A673 (cell line): ENCODE data around the gene CUL4A. TPM values are rescaled to one million over a fixed set of nuclear protein-coding genes. Genes with fewer than 3 reads are reported as not detected.

Source experiments
- BruUV-seq: library from RNA; stranded (reverse); fragments of 400-500 nt; replicated peaks from 2 replicates; lab custom pipeline; 2021; lab: Mats Ljungman, UMichigan
- CTCF ChIA-PET: fragments of 300-600 bp; sonication (Branson Sonifier 250); formaldehyde crosslinking; loops from one replicate; lab custom pipeline; 2022; ENCODE audit warnings: antibody characterized with exemption; lab: Charles Lee
- POLR2A ChIA-PET: fragments of 300-600 bp; sonication (Branson Sonifier 250); formaldehyde crosslinking; loops from one replicate; lab custom pipeline; 2022; ENCODE audit warnings: antibody characterized with exemption; ENCODE audit not compliant: low non-redundant PET; lab: Charles Lee
- DNase-seq: peaks from one replicate; pipeline ENCODE4 v3.0.0-alpha.2; 2015; ENCODE audit warnings: low spot score
- H3K27ac ChIP-seq: fragments of 200-600 bp; sonication (generic); 2 replicates; pipeline ENCODE4 v1.5.1; 2016; ENCODE audit warnings: mixed run types, low read depth, mild to moderate bottlenecking, mixed read lengths, antibody characterized with exemption, low read length; ENCODE audit not compliant: poor library complexity, severe bottlenecking
- H3K27me3 ChIP-seq: fragments of 200-600 bp; sonication (generic); replicated peaks from 2 replicates; pipeline ENCODE4 v1.6.1; 2017; ENCODE audit warnings: mixed run types, low read depth, mild to moderate bottlenecking, mixed read lengths, antibody characterized with exemption, low read length; ENCODE audit not compliant: insufficient read depth, poor library complexity
- H3K36me3 ChIP-seq: fragments of 200-600 bp; sonication (generic); 2 replicates; pipeline ENCODE4 v1.6.1; 2016; ENCODE audit warnings: mixed run types, mild to moderate bottlenecking, mixed read lengths, antibody characterized with exemption, low read length; ENCODE audit not compliant: insufficient read depth, poor library complexity, severe bottlenecking
- H3K4me1 ChIP-seq: fragments of 200-600 bp; sonication (generic); 2 replicates; pipeline ENCODE4 v1.6.1; 2017; ENCODE audit warnings: mixed run types, mild to moderate bottlenecking, mixed read lengths, antibody characterized with exemption, low read length; ENCODE audit not compliant: insufficient read depth, poor library complexity, severe bottlenecking
- H3K4me3 ChIP-seq: fragments of 200-600 bp; sonication (generic); 2 replicates; pipeline ENCODE4 v1.5.1; 2016; ENCODE audit warnings: low read depth, mixed run types, mild to moderate bottlenecking, mixed read lengths, low read length; ENCODE audit not compliant: poor library complexity, severe bottlenecking
- H3K9me3 ChIP-seq: fragments of 200-600 bp; sonication (generic); 2 replicates; pipeline ENCODE4 v1.6.1; 2016; ENCODE audit warnings: mixed run types, low read depth, mild to moderate bottlenecking, mixed read lengths, antibody characterized with exemption, low read length; ENCODE audit not compliant: poor library complexity, severe bottlenecking
- EZH2 ChIP-seq: fragments of 200-600 bp; sonication (generic); IDR thresholded peaks from 2 replicates; pipeline ENCODE4 v1.6.1; 2017; ENCODE audit warnings: borderline replicate concordance, low read depth, mild to moderate bottlenecking, mixed read lengths, antibody characterized with exemption, low read length; ENCODE audit not compliant: poor library complexity, severe bottlenecking
- intact Hi-C: fragments of 100-400 bp; cut with micrococcal nuclease; formaldehyde crosslinking; loops from one replicate; pipeline ENCODE4 v1.10.0; 2022; ENCODE audit not compliant: unreplicated experiment
- total RNA-seq: library from RNA; stranded (reverse); gene quantifications from 2 replicates; pipeline ENCODE4 v1.2.3, GENCODE V29; 2021
- TF ChIP-seq, protein P1 (sequence below): fragments of 300-800, 200-600 bp; sonication (generic); conservative IDR thresholded peaks from 2 replicates; pipeline ENCODE4 v1.5.1; 2017; ENCODE audit warnings: low read depth, mild to moderate bottlenecking, antibody characterized with exemption, low read length, moderate library complexity, mixed read lengths

Gene CUL4A
- total RNA-seq, 1 experiment from 2014 or later, result 87.5 TPM

DNA sequence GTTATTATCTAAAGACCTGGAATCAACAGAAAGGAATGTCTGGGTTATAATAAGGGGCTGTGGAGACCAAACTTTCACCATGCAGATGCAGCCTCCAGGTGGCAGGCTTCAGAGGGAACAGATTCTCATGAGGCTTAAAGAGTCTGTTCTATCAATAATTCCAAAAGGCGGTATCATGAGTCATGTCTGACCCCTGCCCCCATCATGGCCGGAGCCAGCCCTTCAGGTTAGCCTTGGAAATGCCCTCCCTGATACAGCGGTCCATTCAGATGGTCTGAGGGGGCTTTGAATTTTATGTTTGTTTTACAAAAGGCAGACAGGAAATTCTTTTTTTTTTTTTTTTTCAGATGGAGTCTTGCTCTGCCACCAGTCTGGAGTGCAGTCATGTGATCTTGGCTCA, 66.0 kb downstream of the CUL4A start:
- no peak overlapping the region for H3K27ac ChIP-seq
- peak; percentile 49 for DNase-seq
- no TSS peak for BruUV-seq
- H3K27me3 ChIP-seq, result no peaks in the 10 kb centered on the region
- CTCF ChIA-PET, result no interaction called here
- TF ChIP-seq, protein P1, sequence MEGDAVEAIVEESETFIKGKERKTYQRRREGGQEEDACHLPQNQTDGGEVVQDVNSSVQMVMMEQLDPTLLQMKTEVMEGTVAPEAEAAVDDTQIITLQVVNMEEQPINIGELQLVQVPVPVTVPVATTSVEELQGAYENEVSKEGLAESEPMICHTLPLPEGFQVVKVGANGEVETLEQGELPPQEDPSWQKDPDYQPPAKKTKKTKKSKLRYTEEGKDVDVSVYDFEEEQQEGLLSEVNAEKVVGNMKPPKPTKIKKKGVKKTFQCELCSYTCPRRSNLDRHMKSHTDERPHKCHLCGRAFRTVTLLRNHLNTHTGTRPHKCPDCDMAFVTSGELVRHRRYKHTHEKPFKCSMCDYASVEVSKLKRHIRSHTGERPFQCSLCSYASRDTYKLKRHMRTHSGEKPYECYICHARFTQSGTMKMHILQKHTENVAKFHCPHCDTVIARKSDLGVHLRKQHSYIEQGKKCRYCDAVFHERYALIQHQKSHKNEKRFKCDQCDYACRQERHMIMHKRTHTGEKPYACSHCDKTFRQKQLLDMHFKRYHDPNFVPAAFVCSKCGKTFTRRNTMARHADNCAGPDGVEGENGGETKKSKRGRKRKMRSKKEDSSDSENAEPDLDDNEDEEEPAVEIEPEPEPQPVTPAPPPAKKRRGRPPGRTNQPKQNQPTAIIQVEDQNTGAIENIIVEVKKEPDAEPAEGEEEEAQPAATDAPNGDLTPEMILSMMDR, result peak; percentile 58
- no peak for TF ChIP-seq EZH2
- intact Hi-C loops, result loop anchor here (2.0 kb wide), 1 partner anchor 119 kb away; no protein-coding TSS in a partner anchor
- H3K4me3 ChIP-seq, result no peak overlapping the region
- H3K36me3 ChIP-seq, result no peaks in the 10 kb centered on the region
- H3K4me1 ChIP-seq, result no peaks in the 10 kb centered on the region
- POLR2A ChIA-PET, result no interaction called here
- no peaks in the 10 kb centered on the region for H3K9me3 ChIP-seq

DNA sequence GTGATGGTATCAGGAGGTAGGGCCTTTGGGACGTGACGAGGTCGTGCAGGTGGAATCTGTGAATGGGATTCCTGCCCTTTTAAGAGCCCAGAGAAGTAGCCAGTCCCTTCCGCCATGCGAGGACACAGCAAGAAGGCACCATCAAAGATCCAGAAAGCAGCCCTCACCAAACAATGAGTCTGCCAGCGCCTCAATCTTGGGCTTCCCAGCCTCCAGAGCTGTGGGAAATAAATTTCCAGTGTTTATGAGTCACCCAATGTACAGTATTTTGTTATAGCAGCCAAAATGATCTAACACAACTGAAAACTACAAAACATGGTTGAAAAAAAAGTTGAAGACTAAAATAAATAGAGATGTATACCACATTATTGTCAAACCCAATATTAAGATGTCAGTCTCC, 70.7 kb downstream of the CUL4A start:
- DNase-seq, result no peak
- no peaks in the 10 kb centered on the region for H3K36me3 ChIP-seq
- ChIA-PET CTCF (no interaction called here), POLR2A (no interaction called here)
- intact Hi-C loops, result no loop called here
- H3K27ac ChIP-seq, result no peak overlapping the region
- no TSS peak for BruUV-seq
- no peaks in the 10 kb centered on the region for H3K9me3 ChIP-seq
- no peaks in the 10 kb centered on the region for H3K4me1 ChIP-seq
- no peaks in the 10 kb centered on the region for H3K27me3 ChIP-seq
- TF ChIP-seq EZH2, result no peak
- TF ChIP-seq, protein P1, result no peak
- no peak overlapping the region for H3K4me3 ChIP-seq

DNA sequence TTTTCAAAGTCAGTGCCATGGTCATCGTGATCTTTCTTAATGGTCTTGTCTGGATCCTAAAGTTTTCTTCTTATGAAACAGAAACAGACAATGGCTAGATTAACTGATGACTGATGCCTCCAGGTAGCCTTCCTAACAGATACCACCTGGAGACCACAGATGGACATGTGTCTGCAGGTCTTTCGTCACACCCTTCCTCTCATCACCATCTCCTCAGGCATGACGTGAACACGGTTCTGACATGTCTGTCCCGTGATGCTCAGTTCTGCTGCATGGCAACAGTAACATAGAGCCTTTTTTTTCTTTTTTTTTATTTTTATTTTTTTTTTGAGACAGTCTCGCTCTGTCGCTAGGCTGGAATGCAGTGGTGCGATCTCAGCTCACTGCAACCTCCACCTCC, 74.5 kb downstream of the CUL4A start:
- Histone ChIP-seq H3K27ac (no peak overlapping the region), H3K27me3 (peaks cover 14% of the 10 kb centered on the region), H3K4me1 (no peaks in the 10 kb centered on the region), H3K9me3 (no peaks in the 10 kb centered on the region), H3K36me3 (no peaks in the 10 kb centered on the region), H3K4me3 (no peak overlapping the region)
- ChIA-PET POLR2A (no interaction called here), CTCF (no interaction called here)
- no TSS peak for BruUV-seq
- DNase-seq, result no peak
- TF ChIP-seq, protein P1, result no peak
- no peak for TF ChIP-seq EZH2
- intact Hi-C loops, result no loop called here
